Heart right ventricle (tissue), 16 donors: ENCODE data around the gene RNF31. TPM values are rescaled to one million over a fixed set of nuclear protein-coding genes. Genes with fewer than 3 reads are reported as not detected.
A peak's percentile ranks its signal among the peaks of the same experiment; 100 is the strongest.

ENCODE experiments used
- ATAC-seq, 8 donors: fragments of 200-7000 bp; cut with Tn5 transposase; one replicate each; pipeline ENCODE4 v1.9.1; 2020; ENCODE audit warnings: mild to moderate bottlenecking in 8 of 8, moderate library complexity in 8 of 8, moderate number of reproducible peaks in 1 of 8
- DNase-seq, 2 donors: peaks; one replicate each; pipeline ENCODE4 v3.0.0-alpha.2; 2020
- H3K27ac ChIP-seq, 10 donors: fragments of 200-600 bp; sonication (generic) in 2 of 10; one replicate each; pipeline versions ENCODE4 v1.5.0 to v1.8.0; 2020 to 2022; ENCODE audit warnings: mild to moderate bottlenecking in 3 of 10
- H3K27me3 ChIP-seq, 7 donors: fragments of 200-600 bp; one replicate each; pipeline ENCODE4 v1.8.0; 2021 to 2022; ENCODE audit warnings: mild to moderate bottlenecking in 2 of 7
- H3K36me3 ChIP-seq, 9 donors: fragments of 200-600 bp; sonication (generic) in 1 of 9; one replicate each; pipeline versions ENCODE4 v1.5.0 to v1.8.0; 2020 to 2022; ENCODE audit warnings: mild to moderate bottlenecking in 2 of 9
- H3K4me1 ChIP-seq, 9 donors: fragments of 200-600 bp; sonication (generic) in 1 of 9; one replicate each; pipeline versions ENCODE4 v1.5.0 to v1.8.0; 2020 to 2022; ENCODE audit warnings: mild to moderate bottlenecking in 4 of 9
- H3K4me3 ChIP-seq, 10 donors: fragments of 200-600 bp; sonication (generic) in 2 of 10; one replicate each; pipeline versions ENCODE4 v1.5.0 to v1.8.0; 2020 to 2022; ENCODE audit warnings: mild to moderate bottlenecking in 7 of 10, moderate library complexity in 2 of 10
- H3K9me3 ChIP-seq, 11 donors: fragments of 200-600 bp in 10 of 11; sonication (generic) in 2 of 11; one replicate each; pipeline versions ENCODE4 v1.5.0 to v1.8.0; 2013 to 2022; ENCODE audit warnings: mild to moderate bottlenecking in 2 of 11, control low read depth in 1 of 11, moderate library complexity in 1 of 11
- CTCF ChIP-seq, 9 donors: fragments of 200-600 bp; sonication (generic) in 2 of 9; IDR thresholded peaks; one replicate each; pipeline versions ENCODE4 v1.5.0 to v1.8.0; 2021 to 2022; ENCODE audit warnings: antibody characterized with exemption in 9 of 9, mild to moderate bottlenecking in 5 of 9, moderate library complexity in 1 of 9
- WGBS, 2 donors: extraction: QIAGEN DNeasy Blood & Tissue Kit; methylation state at CpG; one replicate each; pipeline ENCODE4 v1.1.7; 2013; ENCODE audit warnings: inconsistent platforms in 1 of 2; 5-methylcytosine and 5-hydroxymethylcytosine counted together
- intact Hi-C, 10 donors: fragments of 100-400 bp; cut with DNase I; formaldehyde crosslinking; loops; one replicate each; pipeline versions ENCODE4 v1.11.1 to v1.14.2; 2022
- polyA plus RNA-seq, 2 donors: library from polyadenylated mRNA; stranded (reverse); fragments of 200-250 nt; gene quantifications; one replicate each; pipeline ENCODE4 v1.2.3, GENCODE V29; 2013
- total RNA-seq, 10 donors: library from RNA; stranded (reverse); fragmentation: NEBNext Ultra II Directional in 3 of 10; extraction: Animal tissue kit (Norgen Biotek cat#: 25700) in 3 of 10; gene quantifications; one replicate each; pipeline versions ENCODE4 v1.2.1 to v1.2.4, GENCODE V29; 2021 to 2023
- donor health status: Arrhythmogenic right ventricular cardiomyopathy.
- donor health status: ischemic (EF 13 %, LVEDD 7.1; RV severe dilation, severe dysfunction).
- donor health status: healthy with polysubstance abuse.
- donor health status: DM: no; HTN: yes; CAD: no.
- donor health status: DM: no; HTN: no; CAD: no.
- donor health status: ischemic (EF 25% LVEDD 6.9; RV normal size, moderate dysfunction).
- donor health status: ischemic (EF 25% LVEDD 5.7; RV mildly dilated, moderate dysfunction).
- donor health status: healthy.
- donor health status: DM: yes; HTN: yes; CAD: no.
- donor health status: Ischemic cardiomyopathy.
- donor health status: ischemic (EF 35%, LVEDD 5.7; RV mildly dilated, moderate dysfunction).
- donor health status: nonischemic (EF 11% LVEDD 7.7; RV severe dilation, severe dysfunction).
- donor health status: DM: yes; HTN: yes; CAD: no.
- donor health status: PGD.
- donor health status: ischemic (EF 29% LVEDD 5.4; RV normal size, mild dysfunction).
- donor health status: nonischemic (EF 23%, LVEDD 6.1; RV moderate dilation, normal function).

RNF31 gene
- total and polyA plus RNA-seq, 12 donors: 27.5 to 92.9 (median 35.7) TPM

DNA sequence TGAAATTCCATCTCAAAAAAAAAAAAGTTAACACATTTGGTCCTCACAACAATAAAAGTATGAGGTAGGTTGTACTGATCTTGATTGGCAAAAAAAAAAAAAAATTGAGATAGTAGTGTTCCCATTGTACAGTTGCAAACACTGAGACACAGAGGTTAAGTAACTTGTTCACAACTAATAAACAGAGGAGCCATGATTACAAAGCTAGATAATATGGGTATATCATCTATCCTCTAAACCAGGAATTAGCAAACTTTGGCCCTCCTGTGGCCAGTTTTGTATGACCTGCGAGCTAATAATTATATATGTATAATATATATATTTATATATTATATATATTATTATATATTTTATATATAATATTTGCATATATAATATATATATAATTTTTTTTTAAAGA lies 13.6 kb upstream of the RNF31 start:
- Histone ChIP-seq H3K4me3 (no peak overlapping the region), H3K4me1 (peaks cover 21 to 64% (median 50%) of the 10 kb centered on the region in 9 donors), H3K9me3 (no peaks in the 10 kb centered on the region), H3K36me3 (peaks cover 0 to 18% (median 11%) of the 10 kb centered on the region in 9 donors), H3K27ac (no peak overlapping the region), H3K27me3 (no peaks in the 10 kb centered on the region)
- TF ChIP-seq CTCF (IDR thresholded peaks at IDR 0.05): no peak
- intact Hi-C loops: no loop called here
- DNase-seq: no peak
- WGBS, 2 donors: 94 to 100% methylated on average over 1 of the region's 1 CpG
- no peak for ATAC-seq

DNA sequence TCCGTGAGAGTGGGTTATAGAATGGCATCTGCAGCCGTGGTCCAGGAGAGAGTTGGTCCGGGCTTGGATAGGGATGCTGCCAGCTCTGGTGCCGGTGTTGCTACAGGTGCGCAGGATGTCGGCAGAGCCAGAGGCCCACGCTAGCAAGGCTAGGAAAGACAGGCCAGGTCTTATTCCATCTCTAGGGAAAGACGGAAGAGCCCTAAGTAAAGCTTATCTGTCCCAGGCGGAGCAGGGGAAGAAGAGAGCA lies 11.8 kb upstream of the RNF31 start:
- intact Hi-C loops: no loop called here
- no peaks in the 10 kb centered on the region for H3K27me3 ChIP-seq
- DNase-seq: no peak
- H3K4me3 ChIP-seq: peak overlapping the region; percentile 78 to 100 (median 99)
- H3K27ac ChIP-seq: peak overlapping the region; percentile 51 to 99 (median 95)
- no peak for ATAC-seq
- H3K4me1 ChIP-seq: peaks cover 24 to 78% (median 63%) of the 10 kb centered on the region in 9 donors
- TF ChIP-seq CTCF (IDR thresholded peaks at IDR 0.05): no peak
- 2 to 3% methylated on average over 9 of the region's 9 CpGs for WGBS, 2 donors
- no peaks in the 10 kb centered on the region for H3K9me3 ChIP-seq
- H3K36me3 ChIP-seq: peaks cover 0 to 29% (median 20%) of the 10 kb centered on the region in 9 donors

- Histone ChIP-seq H3K27me3 (no peaks in the 10 kb centered on the region), H3K9me3 (no peaks in the 10 kb centered on the region), H3K4me1 (peaks cover 19 to 76% (median 58%) of the 10 kb centered on the region in 9 donors), H3K36me3 (peaks cover 0 to 29% (median 20%) of the 10 kb centered on the region in 9 donors), H3K4me3 (peak within 1 kb of the TSS; percentile 78 to 100 (median 99)), H3K27ac (peak within 1 kb of the TSS; percentile 82 to 99 (median 96))
- peak; percentile 88 to 97 (median 92) for ATAC-seq
- WGBS, 2 donors: 1% methylated on average over 45 to 69 of the region's 75 CpGs
- DNase-seq: peak; percentile 93 to 96
- intact Hi-C loops: no loop called here
- peak in 2 of 9 donors; percentile 2 to 24 for TF ChIP-seq CTCF (IDR thresholded peaks at IDR 0.05)
Observed at GRCh38 chr14:24135834-24136683, 11.2 kb upstream of the RNF31 start, which contains the start of gene PSME1. TSS of gene PSME1 (plus strand) at chr14:24136194. CDS start at chr14:24136263, 69 bp downstream.

GRCh38 chr14:24136684-24137528 lies 10.4 kb upstream of the RNF31 start:
- peaks cover 0 to 29% (median 20%) of the 10 kb centered on the region in 9 donors for H3K36me3 ChIP-seq
- ATAC-seq (no peak), DNase-seq (no peak)
- WGBS, 2 donors: 38 to 39% methylated on average over 13 of the region's 13 CpGs
- H3K27me3 ChIP-seq: no peaks in the 10 kb centered on the region
- H3K4me3 ChIP-seq: peak overlapping the region; percentile 78 to 100 (median 99)
- TF ChIP-seq CTCF (IDR thresholded peaks at IDR 0.05): no peak
- H3K4me1 ChIP-seq: peaks cover 11 to 69% (median 51%) of the 10 kb centered on the region in 9 donors
- peak overlapping the region; percentile 82 to 99 (median 96) for H3K27ac ChIP-seq
- intact Hi-C loops: no loop called here
- H3K9me3 ChIP-seq: no peaks in the 10 kb centered on the region
